Measurements from ENCODE around the gene CRIP2.

- TF ChIP-seq HNRNPK (IDR thresholded peaks at IDR 0.05; ENCODE audit: low read depth, low read length, poor library complexity, severe bottlenecking) (no peak), SMAD1 (CRISPR knock-in tag; IDR thresholded peaks at IDR 0.05; ENCODE audit: borderline replicate concordance, low read depth) (no peak), ZNF207 (IDR thresholded peaks at IDR 0.05; ENCODE audit: borderline replicate concordance) (no peak), PREB (CRISPR knock-in tag; IDR thresholded peaks at IDR 0.05) (no peak), POLR2AphosphoS5 (IDR thresholded peaks at IDR 0.05; ENCODE audit: low read depth, low read length) (no peak), RAD21 (CRISPR knock-in tag; IDR thresholded peaks at IDR 0.05) (no peak), IKZF1 (IDR thresholded peaks at IDR 0.05) (no peak), ZHX2 (IDR thresholded peaks at IDR 0.05; ENCODE audit: low read depth) (no peak), ZHX2 (CRISPR knock-in tag; IDR thresholded peaks at IDR 0.05; ENCODE audit: borderline replicate concordance) (no peak), MYNN (CRISPR knock-in tag; IDR thresholded peaks at IDR 0.05; ENCODE audit: low read depth) (no peak), CTCF (CRISPR knock-in tag; IDR thresholded peaks at IDR 0.05) (no peak), FOXM1 (CRISPR knock-in tag; IDR thresholded peaks at IDR 0.05) (no peak), AGO2 (optimal IDR thresholded peaks at IDR 0.05; ENCODE audit: low read depth, low read length) (no peak)
- TF ChIP-seq, protein P1, sequence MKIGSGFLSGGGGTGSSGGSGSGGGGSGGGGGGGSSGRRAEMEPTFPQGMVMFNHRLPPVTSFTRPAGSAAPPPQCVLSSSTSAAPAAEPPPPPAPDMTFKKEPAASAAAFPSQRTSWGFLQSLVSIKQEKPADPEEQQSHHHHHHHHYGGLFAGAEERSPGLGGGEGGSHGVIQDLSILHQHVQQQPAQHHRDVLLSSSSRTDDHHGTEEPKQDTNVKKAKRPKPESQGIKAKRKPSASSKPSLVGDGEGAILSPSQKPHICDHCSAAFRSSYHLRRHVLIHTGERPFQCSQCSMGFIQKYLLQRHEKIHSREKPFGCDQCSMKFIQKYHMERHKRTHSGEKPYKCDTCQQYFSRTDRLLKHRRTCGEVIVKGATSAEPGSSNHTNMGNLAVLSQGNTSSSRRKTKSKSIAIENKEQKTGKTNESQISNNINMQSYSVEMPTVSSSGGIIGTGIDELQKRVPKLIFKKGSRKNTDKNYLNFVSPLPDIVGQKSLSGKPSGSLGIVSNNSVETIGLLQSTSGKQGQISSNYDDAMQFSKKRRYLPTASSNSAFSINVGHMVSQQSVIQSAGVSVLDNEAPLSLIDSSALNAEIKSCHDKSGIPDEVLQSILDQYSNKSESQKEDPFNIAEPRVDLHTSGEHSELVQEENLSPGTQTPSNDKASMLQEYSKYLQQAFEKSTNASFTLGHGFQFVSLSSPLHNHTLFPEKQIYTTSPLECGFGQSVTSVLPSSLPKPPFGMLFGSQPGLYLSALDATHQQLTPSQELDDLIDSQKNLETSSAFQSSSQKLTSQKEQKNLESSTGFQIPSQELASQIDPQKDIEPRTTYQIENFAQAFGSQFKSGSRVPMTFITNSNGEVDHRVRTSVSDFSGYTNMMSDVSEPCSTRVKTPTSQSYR (CRISPR knock-in tag; IDR thresholded peaks at IDR 0.05; ENCODE audit: borderline replicate concordance) = no peak
- TF ChIP-seq, protein P2, sequence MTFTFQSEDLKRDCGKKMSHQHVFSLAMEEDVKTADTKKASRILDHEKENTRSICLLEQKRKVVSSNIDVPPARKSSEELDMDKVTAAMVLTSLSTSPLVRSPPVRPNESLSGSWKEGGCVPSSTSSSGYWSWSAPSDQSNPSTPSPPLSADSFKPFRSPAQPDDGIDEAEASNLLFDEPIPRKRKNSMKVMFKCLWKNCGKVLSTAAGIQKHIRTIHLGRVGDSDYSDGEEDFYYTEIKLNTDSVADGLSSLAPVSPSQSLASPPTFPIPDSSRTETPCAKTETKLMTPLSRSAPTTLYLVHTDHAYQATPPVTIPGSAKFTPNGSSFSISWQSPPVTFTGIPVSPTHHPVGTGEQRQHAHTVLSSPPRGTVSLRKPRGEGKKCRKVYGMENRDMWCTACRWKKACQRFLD (CRISPR knock-in tag; IDR thresholded peaks at IDR 0.05; ENCODE audit: borderline replicate concordance) = no peak
These were observed 16.1 kb upstream of the CRIP2 start for GRCh38 chr14:105458571-105458970.

Data from HepG2 (cell line).